PC-9 (cell line): ENCODE data around the gene UNC5B.

ENCODE experiments used
- CTCF ChIP-seq: fragments of 200-600 bp; sonication (generic); conservative IDR thresholded peaks from 2 replicates; pipeline ENCODE4 v1.6.1; 2017; ENCODE audit warnings: mixed run types, antibody characterized with exemption, mild to moderate bottlenecking, moderate library complexity
- EZH2 ChIP-seq: fragments of 200-600 bp; sonication (generic); IDR thresholded peaks from 2 replicates; pipeline ENCODE4 v1.8.0; 2017; ENCODE audit warnings: antibody characterized with exemption, low read depth

GRCh38 chr10:71252220-71252619, 39.9 kb downstream of the UNC5B start:
- TF ChIP-seq CTCF (no peak), EZH2 (no peak)
